Stomach (tissue), 9 donors: ENCODE measurements around the gene ELMO3. TPM values are rescaled to one million over a fixed set of nuclear protein-coding genes. Genes with fewer than 3 reads are reported as not detected.

Experiments
- DNase-seq, 2 donors: peaks; one replicate each; pipeline versions ENCODE4 v3.0.0 to v3.0.0-alpha.2; 2013 to 2019
- H3K27ac ChIP-seq, 5 donors: fragments of 200-600 bp in 4 of 5; sonication (generic) in 4 of 5; one replicate each; pipeline ENCODE4 v1.5.1; 2013 to 2019; ENCODE audit warnings: mild to moderate bottlenecking in 1 of 5, moderate library complexity in 1 of 5
- H3K27me3 ChIP-seq, 3 donors: fragments of 200-600 bp; sonication (generic); one replicate each; pipeline ENCODE4 v1.5.1; 2017 to 2019; ENCODE audit warnings: mixed run types in 1 of 3
- H3K36me3 ChIP-seq, 4 donors: fragments of 200-600 bp; sonication (generic); 1 replicate in 3 of 4; 2 replicates in 1 of 4; pipeline ENCODE4 v1.5.1; 2016 to 2019
- H3K4me1 ChIP-seq, 4 donors: fragments of 200-600 bp; sonication (generic); one replicate each; pipeline ENCODE4 v1.5.1; 2016 to 2019
- H3K4me3 ChIP-seq, 4 donors: fragments of 200-600 bp; sonication (generic) in 3 of 4; one replicate each; pipeline ENCODE4 v1.5.1; 2016 to 2019; ENCODE audit warnings: mild to moderate bottlenecking in 1 of 4
- H3K9me3 ChIP-seq, 4 donors: fragments of 200-600 bp; sonication (generic); one replicate each; pipeline ENCODE4 v1.5.1; 2016 to 2019
- CTCF ChIP-seq, 7 experiments: fragments of 450-650 bp in 4 of 7; fragments of 200-600 bp in 3 of 7; sonication (generic) in 3 of 7; IDR thresholded peaks; one replicate each; pipeline ENCODE4 v1.5.1; 2016 to 2019; ENCODE audit warnings: antibody characterized with exemption in 7 of 7, control low read depth in 2 of 7, mild to moderate bottlenecking in 1 of 7
- EP300 ChIP-seq: sonication (generic); formaldehyde crosslinking; IDR thresholded peaks from one replicate; pipeline ENCODE4 v1.6.1; 2017; ENCODE audit warnings: antibody characterized with exemption
- POLR2A ChIP-seq, 4 donors: fragments of 450-650 bp; IDR thresholded peaks; one replicate each; pipeline ENCODE4 v1.6.1; 2016; ENCODE audit warnings: antibody characterized with exemption in 4 of 4, control low read depth in 2 of 4, mild to moderate bottlenecking in 1 of 4, moderate library complexity in 1 of 4
- POLR2AphosphoS5 ChIP-seq, 3 donors: sonication (generic); formaldehyde crosslinking; IDR thresholded peaks; one replicate each; pipeline ENCODE4 v1.6.1; 2016; ENCODE audit warnings: antibody characterized with exemption in 3 of 3
- WGBS, 5 donors: extraction: QIAGEN DNeasy Blood & Tissue Kit in 3 of 5; methylation state at CpG; one replicate each; pipeline versions ENCODE4 v1.1.5 to v1.1.7; 2013 to 2018; 5-methylcytosine and 5-hydroxymethylcytosine counted together
- intact Hi-C: fragments of 100-400 bp; cut with DNase I; formaldehyde crosslinking; loops from one replicate; pipeline ENCODE4 v1.15.1; 2023; ENCODE audit warnings: low total_unique reads
- polyA plus RNA-seq, 3 donors: library from polyadenylated mRNA; stranded (reverse); fragments of 200-250 nt; gene quantifications; one replicate each; pipeline ENCODE4 v1.2.3, GENCODE V29; 2013
- total RNA-seq, 5 donors: library from RNA; depleted of rRNA; stranded (reverse); fragments of >200 nt; gene quantifications; one replicate each; pipeline versions ENCODE4 v1.1.0 to v1.2.3, GENCODE V29; 2014 to 2016
- donor health status: healthy with polysubstance abuse.
- donor health status: Bipolar disorder and iron deficiency.
- donor health status: healthy.

Gene ELMO3
- total and polyA plus RNA-seq, 8 donors = 11.6 to 133 (median 40.8) TPM

DNA sequence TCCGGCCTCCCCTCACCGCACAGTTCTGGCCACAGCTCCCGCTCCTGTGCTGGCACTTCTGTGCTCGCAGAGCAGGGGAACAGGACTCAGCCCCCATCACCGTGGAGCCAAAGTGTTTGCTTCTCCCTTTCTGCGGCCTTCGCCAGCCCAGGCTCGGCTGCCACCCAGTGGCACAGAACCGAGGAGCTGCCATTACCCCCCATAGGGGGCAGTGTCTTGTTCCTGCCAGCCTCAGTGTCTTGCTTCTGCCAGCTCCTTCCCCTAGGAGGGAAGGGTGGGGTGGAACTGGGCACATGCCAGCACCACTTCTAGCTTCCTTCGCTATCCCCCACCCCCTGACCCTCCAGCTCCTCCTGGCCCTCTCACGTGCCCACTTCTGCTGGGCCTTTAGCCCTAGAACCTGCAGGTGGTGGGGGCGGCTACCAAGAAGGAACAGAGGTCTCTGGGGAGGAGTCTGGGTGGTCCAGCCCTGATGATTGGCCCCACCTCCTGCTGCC, 645 bp upstream of the ELMO3 start:
- H3K9me3 ChIP-seq = no peaks in the 10 kb centered on the region
- H3K4me1 ChIP-seq = peaks cover 22 to 64% (median 45%) of the 10 kb centered on the region in 4 donors
- TF ChIP-seq POLR2AphosphoS5 (IDR thresholded peaks at IDR 0.05) = peak in 1 of 3 donors; percentile 15
- TF ChIP-seq EP300 = no peak
- peak in 5 of 7 experiments; percentile 28 to 71 (median 64) for TF ChIP-seq CTCF (IDR thresholded peaks at IDR 0.05)
- TF ChIP-seq POLR2A (IDR thresholded peaks at IDR 0.05) = no peak
- peak; percentile 68 to 76 for DNase-seq
- H3K4me3 ChIP-seq = peak overlapping the region in 1 of 4 donors; percentile 61
- H3K27me3 ChIP-seq = no peaks in the 10 kb centered on the region
- peaks cover 63 to 99% (median 81%) of the 10 kb centered on the region in 4 donors for H3K36me3 ChIP-seq
- 31 to 42% (median 41%) methylated on average over 8 to 12 of the region's 12 CpGs for WGBS, 5 donors
- peak overlapping the region; percentile 62 to 88 (median 83) for H3K27ac ChIP-seq
- intact Hi-C loops = no loop called here

GRCh38 chr16:67199808-67200198, 872 bp downstream of the ELMO3 start:
- Histone ChIP-seq H3K4me3 (peak overlapping the region; percentile 38 to 61 (median 46)), H3K36me3 (peaks cover 63 to 99% (median 83%) of the 10 kb centered on the region in 4 donors), H3K9me3 (no peaks in the 10 kb centered on the region), H3K27me3 (no peaks in the 10 kb centered on the region), H3K27ac (peak overlapping the region; percentile 77 to 90 (median 84)), H3K4me1 (peaks cover 15 to 48% (median 31%) of the 10 kb centered on the region in 4 donors)
- intact Hi-C loops = no loop called here
- WGBS, 5 donors = 27 to 52% (median 33%) methylated on average over 19 to 22 of the region's 22 CpGs
- DNase-seq = peak in 1 of 2 donors; percentile 59
- no peak for TF ChIP-seq EP300
- TF ChIP-seq CTCF (IDR thresholded peaks at IDR 0.05) = peak in 1 of 7 experiments; percentile 4
- no peak for TF ChIP-seq POLR2A (IDR thresholded peaks at IDR 0.05)
- TF ChIP-seq POLR2AphosphoS5 (IDR thresholded peaks at IDR 0.05) = no peak

GRCh38 chr16:67200491-67200890, 1.6 kb downstream of the ELMO3 start:
- TF ChIP-seq POLR2AphosphoS5 (IDR thresholded peaks at IDR 0.05) = no peak
- TF ChIP-seq EP300 = no peak
- TF ChIP-seq CTCF (IDR thresholded peaks at IDR 0.05) = no peak
- TF ChIP-seq POLR2A (IDR thresholded peaks at IDR 0.05) = no peak
- Histone ChIP-seq H3K4me1 (peaks cover 15 to 42% (median 31%) of the 10 kb centered on the region in 4 donors), H3K27ac (peak overlapping the region in 1 of 5 donors; percentile 83), H3K9me3 (no peaks in the 10 kb centered on the region), H3K27me3 (no peaks in the 10 kb centered on the region), H3K4me3 (peak overlapping the region in 1 of 4 donors; percentile 61), H3K36me3 (peaks cover 56 to 97% (median 76%) of the 10 kb centered on the region in 4 donors)
- no peak for DNase-seq
- WGBS, 5 donors = 88 to 100% (median 91%) methylated on average over 2 to 8 of the region's 8 CpGs
- intact Hi-C loops = no loop called here

DNA sequence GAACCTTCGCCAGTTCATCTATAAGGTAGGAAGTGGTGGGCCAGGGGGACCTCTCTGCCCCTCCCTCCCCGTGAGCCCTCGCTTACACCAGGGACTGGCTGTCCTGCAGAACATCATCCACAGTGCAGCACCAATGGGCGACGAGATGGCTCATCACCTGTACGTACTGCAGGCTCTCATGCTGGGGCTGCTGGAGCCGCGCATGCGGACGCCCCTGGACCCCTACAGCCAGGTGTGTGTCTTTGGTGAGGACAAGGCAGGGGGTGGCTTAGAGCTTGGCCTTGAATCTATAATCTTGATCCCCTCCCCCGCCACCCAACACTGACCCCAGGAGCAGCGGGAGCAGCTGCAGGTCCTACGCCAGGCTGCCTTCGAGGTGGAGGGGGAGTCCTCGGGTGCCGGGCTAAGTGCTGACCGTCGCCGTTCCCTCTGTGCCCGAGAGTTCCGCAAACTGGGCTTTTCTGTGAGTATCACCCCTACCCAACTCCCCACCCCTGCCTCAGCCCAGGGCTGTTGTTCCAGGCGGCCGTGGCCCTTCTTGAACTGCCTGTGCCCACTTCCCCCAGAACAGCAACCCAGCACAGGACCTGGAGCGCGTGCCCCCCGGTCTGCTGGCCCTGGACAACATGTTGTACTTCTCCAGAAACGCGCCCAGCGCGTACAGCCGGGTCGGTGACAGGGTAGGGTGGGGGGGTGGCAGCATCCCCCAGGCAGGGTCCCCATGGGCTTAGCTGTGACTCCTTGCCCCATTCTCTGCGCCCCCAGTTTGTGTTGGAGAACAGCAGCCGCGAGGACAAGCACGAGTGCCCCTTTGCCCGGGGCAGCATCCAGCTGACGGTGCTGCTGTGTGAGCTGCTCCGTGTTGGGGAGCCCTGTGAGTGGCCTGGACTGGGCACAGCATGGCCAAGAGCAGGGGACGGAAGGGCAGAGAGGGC, 2.7 kb downstream of the ELMO3 start:
- Histone ChIP-seq H3K9me3 (no peaks in the 10 kb centered on the region), H3K4me1 (peaks cover 15 to 36% (median 31%) of the 10 kb centered on the region in 4 donors), H3K36me3 (peaks cover 45 to 91% (median 65%) of the 10 kb centered on the region in 4 donors), H3K4me3 (no peak overlapping the region), H3K27ac (no peak overlapping the region), H3K27me3 (no peaks in the 10 kb centered on the region)
- intact Hi-C loops = no loop called here
- DNase-seq = no peak
- WGBS, 5 donors = 91 to 95% (median 93%) methylated on average over 13 to 40 of the region's 40 CpGs
- TF ChIP-seq CTCF (IDR thresholded peaks at IDR 0.05) (no peak), POLR2AphosphoS5 (IDR thresholded peaks at IDR 0.05) (no peak)
